Lower lobe of right lung (tissue), 2 donors: ENCODE data around the gene FLCN. TPM values are rescaled to one million over a fixed set of nuclear protein-coding genes. Genes with fewer than 3 reads are reported as not detected.

Experiments used
- ATAC-seq, 2 donors: fragments of 200-7000 bp; cut with Tn5 transposase; one replicate each; pipeline ENCODE4 v1.9.1; 2020 to 2022; ENCODE audit warnings: mild to moderate bottlenecking in 2 of 2, moderate library complexity in 2 of 2
- DNase-seq: peaks from one replicate; pipeline ENCODE4 v3.0.0-alpha.2; 2020
- H3K27ac ChIP-seq: fragments of 200-600 bp; one replicate; pipeline ENCODE4 v1.8.0; 2022
- H3K27me3 ChIP-seq: fragments of 200-600 bp; one replicate; pipeline ENCODE4 v1.8.0; 2022; ENCODE audit warnings: low read depth
- H3K36me3 ChIP-seq: fragments of 200-600 bp; one replicate; pipeline ENCODE4 v1.8.0; 2022; ENCODE audit warnings: mild to moderate bottlenecking
- H3K4me1 ChIP-seq: fragments of 200-600 bp; one replicate; pipeline ENCODE4 v1.8.0; 2022
- H3K4me3 ChIP-seq: fragments of 200-600 bp; one replicate; pipeline ENCODE4 v1.8.0; 2022; ENCODE audit warnings: mild to moderate bottlenecking
- H3K9me3 ChIP-seq: fragments of 200-600 bp; one replicate; pipeline ENCODE4 v1.8.0; 2022
- intact Hi-C: fragments of 100-400 bp; cut with DNase I; formaldehyde crosslinking; loops from one replicate; pipeline ENCODE4 v1.11.0; 2022
- total RNA-seq: library from RNA; stranded (reverse); fragmentation: NEBNext Ultra II Directional; extraction: Animal tissue kit (Norgen Biotek cat#: 25700); gene quantifications from one replicate; pipeline ENCODE4 v1.2.1, GENCODE V29; 2021
- TF ChIP-seq, protein P1 (sequence below): fragments of 200-600 bp; IDR thresholded peaks from one replicate; pipeline ENCODE4 v1.8.0; 2022; ENCODE audit warnings: antibody characterized with exemption, mild to moderate bottlenecking
- donor health status: DM: no; HTN: yes; CAD: no; lungs with severe emphysema.

Gene FLCN
- total RNA-seq, 1 donor from 2014 or later, result 92.6 TPM

DNA sequence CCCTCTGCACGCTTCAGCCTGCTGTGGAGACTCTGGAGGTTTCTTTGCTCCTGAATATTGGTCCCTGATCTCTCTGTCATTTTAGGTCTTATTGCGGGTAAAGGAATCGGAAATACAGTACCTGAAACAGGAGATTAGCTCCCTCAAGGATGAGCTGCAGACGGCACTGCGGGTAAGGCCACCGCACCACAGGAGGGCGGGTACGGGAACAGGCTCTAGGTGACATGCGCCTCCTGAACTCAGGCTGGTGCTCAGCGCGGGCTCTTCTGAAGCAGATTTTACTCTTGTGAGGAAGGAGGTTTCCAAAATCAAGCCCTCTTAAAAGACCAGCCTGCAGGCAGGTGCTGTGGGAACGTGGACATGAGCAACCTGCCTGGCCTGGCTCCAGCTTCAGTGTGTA is 60.6 kb downstream of the FLCN start:
- DNase-seq (no peak), ATAC-seq (no peak)
- no peaks in the 10 kb centered on the region for H3K9me3 ChIP-seq
- H3K4me3 ChIP-seq, result no peak overlapping the region
- H3K4me1 ChIP-seq, result peaks cover 18% of the 10 kb centered on the region
- TF ChIP-seq, protein P1, sequence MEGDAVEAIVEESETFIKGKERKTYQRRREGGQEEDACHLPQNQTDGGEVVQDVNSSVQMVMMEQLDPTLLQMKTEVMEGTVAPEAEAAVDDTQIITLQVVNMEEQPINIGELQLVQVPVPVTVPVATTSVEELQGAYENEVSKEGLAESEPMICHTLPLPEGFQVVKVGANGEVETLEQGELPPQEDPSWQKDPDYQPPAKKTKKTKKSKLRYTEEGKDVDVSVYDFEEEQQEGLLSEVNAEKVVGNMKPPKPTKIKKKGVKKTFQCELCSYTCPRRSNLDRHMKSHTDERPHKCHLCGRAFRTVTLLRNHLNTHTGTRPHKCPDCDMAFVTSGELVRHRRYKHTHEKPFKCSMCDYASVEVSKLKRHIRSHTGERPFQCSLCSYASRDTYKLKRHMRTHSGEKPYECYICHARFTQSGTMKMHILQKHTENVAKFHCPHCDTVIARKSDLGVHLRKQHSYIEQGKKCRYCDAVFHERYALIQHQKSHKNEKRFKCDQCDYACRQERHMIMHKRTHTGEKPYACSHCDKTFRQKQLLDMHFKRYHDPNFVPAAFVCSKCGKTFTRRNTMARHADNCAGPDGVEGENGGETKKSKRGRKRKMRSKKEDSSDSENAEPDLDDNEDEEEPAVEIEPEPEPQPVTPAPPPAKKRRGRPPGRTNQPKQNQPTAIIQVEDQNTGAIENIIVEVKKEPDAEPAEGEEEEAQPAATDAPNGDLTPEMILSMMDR, result no peak
- intact Hi-C loops, result no loop called here
- no peaks in the 10 kb centered on the region for H3K27me3 ChIP-seq
- peaks cover 100% of the 10 kb centered on the region for H3K36me3 ChIP-seq
- peak overlapping the region; percentile 18 for H3K27ac ChIP-seq

DNA sequence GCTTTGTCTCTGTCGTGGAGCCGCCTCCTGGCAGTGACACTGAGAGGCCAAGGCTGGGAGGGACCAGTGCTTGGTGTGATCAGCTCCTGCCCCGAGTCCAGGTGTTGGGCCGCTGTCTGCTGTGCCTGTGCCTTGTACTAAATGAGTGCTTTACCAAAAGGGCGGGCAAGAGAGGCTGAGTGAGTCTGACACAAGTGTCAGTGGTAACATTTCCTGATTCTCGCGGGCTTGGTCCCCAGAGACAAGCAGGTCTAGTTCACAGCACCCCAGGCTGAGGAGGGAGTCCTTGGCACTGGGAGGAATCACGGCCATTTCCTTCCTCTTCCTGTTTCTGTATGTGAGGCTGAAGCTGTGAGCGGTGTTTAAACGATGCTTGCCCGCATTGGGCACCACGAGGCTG is 61.1 kb downstream of the FLCN start:
- DNase-seq, result no peak
- Histone ChIP-seq H3K9me3 (no peaks in the 10 kb centered on the region), H3K27me3 (no peaks in the 10 kb centered on the region), H3K4me1 (peaks cover 22% of the 10 kb centered on the region), H3K4me3 (no peak overlapping the region), H3K36me3 (peaks cover 97% of the 10 kb centered on the region), H3K27ac (peak overlapping the region; percentile 18)
- intact Hi-C loops, result no loop called here
- no peak for ATAC-seq
- TF ChIP-seq, protein P1, result no peak

DNA sequence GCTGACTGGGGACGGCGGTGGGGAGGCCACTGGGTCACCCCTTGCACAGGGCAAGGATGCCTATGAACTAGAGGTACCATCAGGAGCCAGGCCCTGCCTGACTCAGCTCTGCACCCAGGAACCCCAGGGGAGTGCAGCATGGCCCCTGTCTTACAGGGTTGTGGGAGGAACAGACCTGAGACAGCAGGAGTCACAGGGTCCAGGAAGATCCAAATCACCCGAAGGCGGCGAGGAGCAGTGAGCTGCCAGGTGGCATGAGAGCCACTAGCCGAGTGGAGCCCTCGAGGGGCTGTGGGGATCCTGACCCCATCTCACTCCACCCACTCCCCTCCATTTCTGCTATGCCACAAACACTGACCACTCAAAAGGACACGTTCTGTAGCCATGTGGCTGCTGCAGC is 61.6 kb downstream of the FLCN start:
- peaks cover 97% of the 10 kb centered on the region for H3K36me3 ChIP-seq
- H3K4me3 ChIP-seq, result no peak overlapping the region
- no peaks in the 10 kb centered on the region for H3K9me3 ChIP-seq
- DNase-seq, result no peak
- intact Hi-C loops, result no loop called here
- H3K27me3 ChIP-seq, result no peaks in the 10 kb centered on the region
- ATAC-seq, result no peak
- H3K4me1 ChIP-seq, result peaks cover 28% of the 10 kb centered on the region
- H3K27ac ChIP-seq, result peak overlapping the region; percentile 18
- TF ChIP-seq, protein P1, result no peak

DNA sequence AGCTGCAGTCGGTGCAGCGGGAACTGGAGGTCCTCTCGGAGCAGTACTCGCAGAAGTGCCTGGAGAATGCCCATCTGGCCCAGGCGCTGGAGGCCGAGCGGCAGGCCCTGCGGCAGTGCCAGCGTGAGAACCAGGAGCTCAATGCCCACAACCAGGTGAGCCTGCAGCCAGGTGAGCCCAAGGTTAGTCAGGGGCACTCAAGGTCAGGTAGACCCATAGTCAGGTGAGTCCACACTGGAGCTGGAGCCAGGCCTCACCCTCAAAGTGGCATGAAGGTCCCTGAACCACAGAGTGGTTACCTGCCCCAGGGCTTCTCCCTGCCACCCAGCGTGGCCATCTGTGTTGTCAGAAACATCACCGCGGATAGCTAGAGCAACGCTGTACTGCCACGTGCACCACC is 63.0 kb downstream of the FLCN start:
- TF ChIP-seq, protein P1, result no peak
- H3K27ac ChIP-seq, result no peak overlapping the region
- H3K4me3 ChIP-seq, result no peak overlapping the region
- intact Hi-C loops, result no loop called here
- DNase-seq (no peak), ATAC-seq (no peak)
- peaks cover 32% of the 10 kb centered on the region for H3K4me1 ChIP-seq
- H3K27me3 ChIP-seq, result no peaks in the 10 kb centered on the region
- no peaks in the 10 kb centered on the region for H3K9me3 ChIP-seq
- peaks cover 96% of the 10 kb centered on the region for H3K36me3 ChIP-seq

DNA sequence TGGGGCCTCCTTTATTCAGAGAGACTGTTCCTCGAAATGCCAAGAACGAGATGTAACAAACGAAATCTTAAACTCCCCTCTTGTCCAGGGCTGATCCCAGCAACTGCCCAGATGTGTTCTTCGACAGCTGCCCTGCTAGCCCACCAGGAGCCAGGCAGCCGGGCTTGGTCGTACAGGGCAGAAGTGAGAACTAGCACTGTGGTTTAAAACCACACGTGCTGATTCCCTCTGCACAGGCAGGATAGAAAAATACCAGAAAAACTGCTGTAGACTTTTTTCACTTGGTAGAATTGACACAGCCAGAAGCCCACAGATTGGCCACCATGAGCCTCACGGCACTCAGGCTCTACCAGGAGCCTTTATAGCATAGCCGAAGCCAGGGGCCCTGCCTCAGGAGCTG is 64.0 kb downstream of the FLCN start:
- TF ChIP-seq, protein P1, result no peak
- Histone ChIP-seq H3K36me3 (peaks cover 96% of the 10 kb centered on the region), H3K4me1 (peaks cover 32% of the 10 kb centered on the region), H3K9me3 (no peaks in the 10 kb centered on the region), H3K4me3 (no peak overlapping the region), H3K27ac (no peak overlapping the region), H3K27me3 (no peaks in the 10 kb centered on the region)
- ATAC-seq, result no peak
- intact Hi-C loops, result no loop called here
- no peak for DNase-seq
